Embryonic facial prominence (tissue), 1 donor: ENCODE results near the gene ADGRD2.

Source experiments
- DNase-seq: peaks from one replicate; pipeline ENCODE4 v3.0.0-alpha.2; 2016; ENCODE audit errors: extremely low spot score

The ADGRD2 gene

GRCh38 chr9:124457079-124457886 lies 7.0 kb downstream of the ADGRD2 start:
- DNase-seq: no peak

GRCh38 chr9:124457887-124458431 lies 7.7 kb downstream of the ADGRD2 start:
- DNase-seq: no peak

- no peak for DNase-seq
These were observed 8.2 kb downstream of the ADGRD2 start for GRCh38 chr9:124458441-124458840.

GRCh38 chr9:124462739-124463138 lies 12.5 kb downstream of the ADGRD2 start:
- no peak for DNase-seq

- no peak for DNase-seq
These were observed 15.5 kb downstream of the ADGRD2 start for GRCh38 chr9:124465736-124466135.

GRCh38 chr9:124467410-124468060 lies 17.3 kb downstream of the ADGRD2 start:
- no peak for DNase-seq

GRCh38 chr9:124468061-124468740 lies 17.9 kb downstream of the ADGRD2 start:
- no peak for DNase-seq

- no peak for DNase-seq
These were observed 19.0 kb downstream of the ADGRD2 start for GRCh38 chr9:124469011-124469832.

- no peak for DNase-seq
These were observed 20.1 kb downstream of the ADGRD2 start for GRCh38 chr9:124470306-124470705.

- no peak for DNase-seq
These were observed 20.5 kb downstream of the ADGRD2 start for GRCh38 chr9:124470726-124471125.

- DNase-seq: no peak
These were observed 21.5 kb downstream of the ADGRD2 start for GRCh38 chr9:124471761-124472160.

GRCh38 chr9:124472770-124473169 lies 22.5 kb downstream of the ADGRD2 start:
- no peak for DNase-seq

- DNase-seq: no peak
These were observed 23.1 kb downstream of the ADGRD2 start for GRCh38 chr9:124473310-124473709.

- DNase-seq: no peak
These were observed 23.9 kb downstream of the ADGRD2 start for GRCh38 chr9:124474151-124474550.

- DNase-seq: no peak
These were observed 25.1 kb downstream of the ADGRD2 start for GRCh38 chr9:124475158-124475867.

GRCh38 chr9:124475868-124476690 lies 25.8 kb downstream of the ADGRD2 start:
- DNase-seq: no peak

- no peak for DNase-seq
These were observed 27.0 kb downstream of the ADGRD2 start for GRCh38 chr9:124477211-124477647.

- DNase-seq: no peak
These were observed 27.5 kb downstream of the ADGRD2 start for GRCh38 chr9:124477648-124478285.

GRCh38 chr9:124478354-124478753 lies 28.1 kb downstream of the ADGRD2 start:
- no peak for DNase-seq
